NCI-H2196 treated with DMSO at 0.1 percent for 48 hours (cell line): ENCODE measurements around the gene STOX1.
"Not testable (repeated sequence)": the region's sequence is repeated elsewhere in the genome, so short reads cannot be mapped to it uniquely, and the experiment has no call there.

Experiments
- DNase-seq: peaks from one replicate; lab custom pipeline; 2025; ENCODE audit not compliant: unreplicated experiment; lab: John Stamatoyannopoulos, UW

Gene STOX1

DNA sequence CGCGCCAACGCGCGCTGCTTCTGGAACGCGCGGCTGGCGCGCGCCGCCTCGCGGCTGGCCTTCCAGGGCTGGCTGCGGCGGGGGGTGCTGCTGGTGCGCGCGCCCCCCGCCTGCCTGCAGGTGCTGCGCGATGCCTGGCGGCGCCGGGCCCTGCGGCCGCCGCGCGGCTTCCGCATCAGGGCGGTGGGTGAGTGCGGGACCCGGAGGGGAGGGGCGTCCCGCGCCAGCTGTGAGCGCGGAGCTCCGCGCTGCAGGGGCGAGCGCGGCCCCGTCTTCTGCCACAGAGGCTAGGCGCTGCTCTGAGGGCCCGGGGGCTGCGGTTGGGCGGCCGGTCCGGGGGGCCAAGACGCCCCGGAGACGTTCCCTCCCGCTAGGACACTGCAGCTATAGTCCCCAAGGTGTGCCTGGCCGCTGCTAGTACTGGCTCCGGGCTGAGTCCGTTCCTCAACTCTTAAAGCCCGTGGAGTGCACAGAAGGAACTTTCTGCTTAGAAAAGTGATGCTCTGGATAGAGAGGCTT lies 811 bp downstream of the STOX1 start:
- DNase-seq, result not testable (repeated sequence)

GRCh38 chr10:68828833-68829232 lies 1.5 kb downstream of the STOX1 start:
- DNase-seq, result no peak

DNA sequence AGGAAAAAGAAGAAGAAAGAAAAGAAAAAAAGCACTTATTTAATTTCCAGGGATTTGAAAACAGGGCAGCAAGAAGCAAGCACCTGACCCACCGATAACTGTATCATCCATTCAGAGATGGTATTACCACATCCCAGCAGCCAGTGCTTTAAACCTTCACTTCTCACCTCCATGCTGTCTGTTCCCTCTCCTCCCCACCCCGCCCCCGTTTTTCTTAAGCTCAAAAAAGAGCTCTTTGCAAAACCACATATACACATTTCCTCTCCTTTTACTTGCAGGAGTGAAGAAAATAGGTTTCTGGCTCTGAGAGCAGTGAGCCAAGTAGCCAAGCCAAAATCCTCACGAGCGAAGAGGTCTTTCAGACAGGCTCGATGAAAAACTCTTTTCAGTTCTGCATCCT lies 2.2 kb downstream of the STOX1 start:
- no peak for DNase-seq

DNA sequence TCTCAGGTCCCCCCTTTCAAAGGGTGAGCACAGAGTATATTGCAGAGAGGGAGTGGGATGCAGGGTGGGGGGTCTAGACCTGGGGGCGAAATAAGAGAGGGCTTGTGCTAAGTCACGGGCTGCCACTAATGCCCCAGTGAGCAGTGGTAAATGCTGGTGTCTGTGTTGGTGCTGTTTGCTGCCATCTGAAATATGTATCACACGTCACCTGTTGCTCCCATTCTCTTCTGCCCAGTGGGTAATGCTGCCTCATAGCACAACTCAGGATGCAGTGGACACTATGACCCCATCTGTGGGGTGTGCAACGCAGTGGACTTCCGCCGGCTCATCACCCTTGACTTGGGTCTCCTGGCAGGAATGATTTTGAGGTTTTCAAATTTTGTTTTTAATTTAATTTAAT lies 2.6 kb downstream of the STOX1 start:
- DNase-seq, result no peak

DNA sequence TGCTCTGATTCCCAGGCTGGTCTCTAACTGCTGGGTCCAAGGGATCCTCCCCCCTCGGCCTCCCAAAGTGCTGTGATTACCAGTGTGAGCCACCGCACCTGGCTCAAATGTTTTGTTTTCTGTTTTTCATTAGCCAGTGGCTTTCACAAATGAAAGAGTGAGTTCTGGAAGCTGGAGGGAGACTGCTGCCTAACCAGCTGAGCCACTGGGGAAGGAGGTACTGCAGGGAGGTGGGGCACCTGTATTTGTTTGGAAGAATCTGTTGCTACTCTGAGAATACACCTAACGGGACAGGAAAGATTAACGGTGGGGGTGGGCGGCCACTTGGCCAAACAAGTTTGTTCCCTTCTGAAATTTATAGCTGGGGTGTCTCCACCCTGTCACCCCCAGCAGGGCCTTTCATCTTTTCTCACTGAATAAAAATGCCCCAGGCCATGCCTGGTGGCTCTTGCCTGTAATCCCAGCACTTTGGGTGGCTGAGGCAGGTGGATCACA lies 4.7 kb downstream of the STOX1 start:
- DNase-seq, result no peak

DNA sequence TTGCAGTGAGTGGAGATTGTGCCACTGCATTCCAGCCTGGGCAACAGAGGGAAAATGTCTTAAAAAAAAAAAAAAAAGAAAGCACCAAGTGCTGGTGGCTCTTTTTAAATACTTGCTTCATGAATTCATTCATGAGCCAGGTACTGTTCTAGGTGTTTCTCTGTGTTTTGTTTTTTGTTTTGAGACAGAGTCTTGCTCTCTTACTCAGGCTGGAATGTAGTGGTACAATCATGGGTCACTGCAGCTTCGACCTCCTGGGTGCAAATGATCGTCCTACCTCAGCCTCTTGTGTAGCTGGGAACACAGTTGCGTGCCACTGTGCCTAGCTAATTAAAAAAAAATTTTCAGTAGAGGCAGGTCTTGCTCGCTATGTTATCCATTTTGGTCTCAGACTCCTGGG lies 5.3 kb downstream of the STOX1 start:
- no peak for DNase-seq

DNA sequence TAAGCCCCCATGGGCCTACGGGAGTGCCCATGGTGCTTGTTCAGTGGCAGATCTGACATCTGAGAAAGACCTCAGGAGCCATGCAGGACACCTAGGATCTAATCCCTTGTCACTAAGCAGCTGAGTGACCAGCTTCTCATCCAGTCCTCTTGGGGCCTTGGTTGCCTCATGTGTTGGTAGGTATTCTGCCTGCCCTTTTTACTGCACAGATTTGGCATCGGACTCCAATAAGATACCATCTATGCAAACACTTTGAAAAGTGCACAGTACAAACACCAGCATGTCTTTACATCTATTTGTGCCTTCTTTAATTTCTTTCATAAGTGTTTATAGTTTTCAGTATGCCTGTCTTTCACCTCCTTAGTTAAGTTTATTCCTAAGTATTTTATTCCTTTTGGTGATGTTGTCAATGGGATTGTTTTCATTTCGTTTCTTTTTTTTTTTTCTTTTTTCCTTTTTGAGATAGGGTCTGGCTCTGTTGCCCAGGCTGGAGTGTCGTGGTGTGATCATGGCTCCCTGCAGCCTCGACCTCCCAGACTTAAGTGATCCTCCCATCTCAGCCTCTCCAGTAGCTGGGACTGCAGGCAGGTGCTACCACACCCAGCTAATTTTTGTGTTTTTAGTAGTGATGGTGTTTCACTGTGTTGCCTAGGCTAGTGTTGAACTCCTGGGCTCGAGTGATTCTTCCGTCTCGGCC lies 10.4 kb downstream of the STOX1 start:
- DNase-seq, result no peak

- DNase-seq, result not testable (repeated sequence)
These were observed 13.3 kb downstream of the STOX1 start for GRCh38 chr10:68840650-68841049.

GRCh38 chr10:68848281-68848680 lies 20.9 kb downstream of the STOX1 start:
- DNase-seq, result no peak

- DNase-seq, result no peak
These were observed 21.5 kb downstream of the STOX1 start for GRCh38 chr10:68848806-68849205.

GRCh38 chr10:68856352-68856751 lies 29.0 kb downstream of the STOX1 start:
- DNase-seq, result no peak

DNA sequence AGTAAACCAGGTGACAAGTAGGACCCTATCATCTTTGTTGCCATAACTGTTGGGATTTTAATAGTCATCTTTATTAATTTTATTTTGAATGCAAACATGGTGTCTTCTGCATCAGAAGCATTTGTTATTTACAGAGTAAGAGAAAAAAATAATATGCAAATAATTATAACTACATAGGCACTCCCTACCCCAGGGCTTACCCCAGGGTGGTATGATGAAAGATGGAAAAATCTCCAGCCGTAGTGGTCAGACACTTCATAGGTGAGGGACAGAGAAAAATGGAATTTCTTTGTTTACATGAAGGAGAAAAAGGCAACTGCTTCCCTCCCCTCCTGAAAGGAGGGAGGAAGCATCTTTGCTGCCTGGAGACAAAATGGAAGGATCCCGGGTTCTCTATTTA lies 29.7 kb downstream of the STOX1 start:
- DNase-seq, result no peak

DNA sequence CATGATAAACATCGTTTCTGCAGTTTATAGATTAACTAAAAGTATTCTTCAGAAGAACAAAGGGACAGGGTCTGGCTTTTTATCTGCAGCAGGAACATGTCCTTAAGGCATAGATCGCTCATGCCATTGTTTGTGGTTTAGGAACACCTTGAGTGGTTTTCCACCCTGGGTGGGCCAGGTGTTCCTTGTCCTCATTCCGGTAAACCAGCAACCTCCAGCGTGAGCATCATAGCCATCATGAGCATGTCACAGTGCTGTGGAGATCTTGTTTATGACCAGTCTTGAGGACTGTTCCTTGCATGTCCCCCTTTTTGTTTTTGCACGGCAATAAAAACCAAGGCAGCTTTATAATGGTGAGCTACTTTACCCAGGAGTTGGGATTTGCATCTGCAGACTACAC lies 33.9 kb downstream of the STOX1 start:
- no peak for DNase-seq

DNA sequence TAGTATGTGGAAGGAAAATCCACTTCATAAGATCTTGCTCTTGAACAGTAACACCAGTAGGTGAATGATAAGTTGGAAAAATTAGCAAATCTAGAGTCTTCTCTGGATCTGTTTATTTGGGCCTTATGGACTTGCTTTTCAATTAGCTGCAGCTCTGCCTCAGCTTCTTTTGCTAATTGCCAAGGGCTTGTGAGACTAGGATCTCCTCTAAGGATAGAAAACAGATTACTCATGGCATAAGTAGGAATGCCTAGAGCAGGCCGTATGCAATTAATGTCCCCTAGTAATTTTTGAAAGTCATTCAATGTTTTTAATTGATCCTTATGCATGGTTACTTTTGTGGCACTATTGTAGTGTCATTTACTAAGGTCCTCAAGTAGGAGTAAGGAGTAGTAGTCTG lies 37.3 kb downstream of the STOX1 start:
- no peak for DNase-seq

GRCh38 chr10:68868173-68868572 lies 40.8 kb downstream of the STOX1 start:
- DNase-seq, result not testable (repeated sequence)

GRCh38 chr10:68869623-68870022 lies 42.3 kb downstream of the STOX1 start:
- DNase-seq, result no peak

- no peak for DNase-seq
These were observed 42.7 kb downstream of the STOX1 start for GRCh38 chr10:68870061-68870460.

DNA sequence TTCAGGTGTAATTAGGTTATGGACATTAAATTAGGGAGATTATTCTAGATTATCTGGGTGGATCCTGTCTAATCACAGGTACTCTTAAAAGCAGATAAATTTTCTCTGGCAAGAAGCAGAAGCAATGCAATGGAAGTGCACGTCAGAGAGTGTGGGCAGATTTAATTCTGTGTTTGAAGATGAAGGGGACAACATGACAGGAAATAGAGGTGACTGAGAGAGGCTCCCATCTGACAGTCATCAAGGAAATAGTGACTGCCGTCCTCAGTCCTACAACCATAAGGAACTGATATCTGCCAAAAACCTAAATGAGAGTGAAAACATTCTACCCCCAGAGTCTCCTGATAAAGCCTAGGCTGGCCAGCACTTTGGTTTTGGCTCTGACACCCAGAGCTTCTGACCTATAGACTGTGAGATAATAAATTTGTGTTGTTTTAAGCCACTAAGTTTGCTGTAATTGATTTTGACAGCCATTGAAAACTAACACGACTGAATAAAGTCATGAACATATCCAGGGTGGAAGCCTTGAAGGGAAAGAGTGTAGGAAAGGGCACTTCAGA lies 43.3 kb downstream of the STOX1 start:
- DNase-seq, result no peak

DNA sequence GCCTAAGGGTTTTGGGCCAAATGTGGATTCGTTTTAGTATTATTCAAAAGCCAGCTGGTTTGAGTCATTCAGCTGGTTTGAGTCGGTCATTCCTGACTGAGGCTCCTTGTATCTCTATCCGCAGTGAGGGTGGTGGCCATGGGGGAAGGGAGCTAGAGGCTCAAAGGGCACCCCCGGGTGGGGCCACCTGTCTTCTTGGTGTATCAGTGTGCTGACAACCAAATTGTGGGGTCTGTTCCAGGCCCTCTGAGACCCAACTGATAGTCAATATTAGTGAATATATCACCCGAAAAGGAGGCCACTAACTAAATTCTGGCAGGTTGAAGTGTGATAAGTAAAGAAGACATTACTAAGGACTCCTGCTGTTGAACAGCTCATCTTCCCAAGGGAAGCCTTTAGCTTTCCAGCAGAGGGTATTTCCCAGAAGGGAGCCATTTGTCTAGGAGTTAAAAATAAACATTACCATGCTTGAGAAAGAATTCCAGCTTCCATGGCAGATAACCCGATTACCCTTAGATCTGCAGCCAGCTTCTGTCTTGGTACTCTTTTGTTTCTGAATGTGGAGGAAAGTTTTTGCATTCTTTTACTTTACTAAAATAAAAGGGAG lies 43.9 kb downstream of the STOX1 start:
- no peak for DNase-seq

DNA sequence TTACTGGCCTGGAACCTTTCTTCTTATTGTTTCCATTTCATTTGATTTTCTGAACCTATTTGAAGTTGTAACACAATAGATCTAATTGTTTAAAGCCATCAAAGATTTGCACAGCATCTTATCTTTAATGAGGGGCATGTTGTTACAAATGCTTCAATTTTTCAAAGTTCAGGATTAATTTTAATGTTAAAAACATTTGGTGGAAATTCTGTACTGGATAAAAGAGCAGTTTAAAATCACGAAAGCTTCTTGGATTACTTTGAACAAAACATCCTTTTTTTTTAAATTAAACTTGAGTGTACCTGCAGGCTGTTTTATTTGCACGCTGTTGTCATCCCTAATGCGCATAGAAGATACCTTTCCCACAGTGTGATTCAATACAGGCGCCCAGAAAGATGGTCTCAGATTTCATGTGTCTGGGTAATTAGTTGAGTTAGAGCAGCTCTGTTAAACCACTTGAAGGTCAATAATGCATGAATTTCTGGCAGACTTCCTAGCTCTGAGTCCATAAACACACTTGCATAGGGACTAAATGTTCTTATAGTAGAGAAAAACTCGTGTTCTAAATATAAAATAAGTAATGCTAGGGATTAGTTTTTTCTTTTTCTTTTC lies 44.5 kb downstream of the STOX1 start:
- peak; percentile 41 for DNase-seq

GRCh38 chr10:68876246-68877138 lies 49.2 kb downstream of the STOX1 start:
- DNase-seq, result no peak
